Glutamatergic neuron (in vitro differentiated cells): ENCODE results near the gene SLC25A19. TPM values are rescaled to one million over a fixed set of nuclear protein-coding genes. Genes with fewer than 3 reads are reported as not detected.

ENCODE experiments used
- DNase-seq: peaks from one replicate; pipeline ENCODE4 v3.0.0; 2022
- H3K27ac Mint-ChIP-seq: one replicate; pipeline ENCODE4 v1.8.0; 2020; ENCODE audit warnings: mild to moderate bottlenecking, mixed read lengths, inconsistent platforms; ENCODE audit not compliant: unreplicated experiment
- H3K27me3 Mint-ChIP-seq: one replicate; pipeline ENCODE4 v1.8.0; 2020; ENCODE audit warnings: mild to moderate bottlenecking, moderate library complexity, mixed read lengths, inconsistent platforms; ENCODE audit not compliant: unreplicated experiment
- H3K36me3 Mint-ChIP-seq: one replicate; pipeline ENCODE4 v1.8.0; 2020; ENCODE audit warnings: mild to moderate bottlenecking, mixed read lengths, inconsistent platforms; ENCODE audit not compliant: unreplicated experiment
- H3K4me1 Mint-ChIP-seq: one replicate; pipeline ENCODE4 v1.8.0; 2020; ENCODE audit warnings: mild to moderate bottlenecking, low read depth, mixed read lengths, inconsistent platforms; ENCODE audit not compliant: unreplicated experiment
- H3K4me3 Mint-ChIP-seq: one replicate; pipeline ENCODE4 v1.8.0; 2020; ENCODE audit warnings: mild to moderate bottlenecking, mixed read lengths, inconsistent platforms; ENCODE audit not compliant: unreplicated experiment
- H3K9me3 Mint-ChIP-seq: one replicate; pipeline ENCODE4 v1.8.0; 2020; ENCODE audit warnings: mild to moderate bottlenecking, moderate library complexity, mixed read lengths, inconsistent platforms; ENCODE audit not compliant: unreplicated experiment
- CTCF ChIP-seq: fragments of 200-600 bp; sonication (generic); IDR thresholded peaks from one replicate; pipeline ENCODE4 v1.5.0; 2021; ENCODE audit not compliant: partially characterized antibody, unreplicated experiment
- total RNA-seq: library from RNA; stranded (reverse); fragmentation: NEBNext Ultra II Directional; extraction: Animal tissue kit (Norgen Biotek cat#: 25700); gene quantifications from one replicate; pipeline ENCODE4 v1.2.1, GENCODE V29; 2021; ENCODE audit not compliant: unreplicated experiment

Gene SLC25A19
- total RNA-seq, 1 donor from 2014 or later, result 9.3 TPM

GRCh38 chr17:75240394-75241142 is 48.7 kb downstream of the SLC25A19 start:
- TF ChIP-seq CTCF, result peak; percentile 42
- Mint-ChIP-seq H3K4me3 (no peak overlapping the region), H3K27ac (peak overlapping the region; percentile 43), H3K27me3 (peaks cover 5% of the 10 kb centered on the region), H3K36me3 (no peaks in the 10 kb centered on the region), H3K9me3 (peaks cover 6% of the 10 kb centered on the region), H3K4me1 (no peaks in the 10 kb centered on the region)
- peak; percentile 60 for DNase-seq

- TF ChIP-seq CTCF, result no peak
- Mint-ChIP-seq H3K4me1 (no peaks in the 10 kb centered on the region), H3K9me3 (peaks cover 6% of the 10 kb centered on the region), H3K4me3 (no peak overlapping the region), H3K36me3 (no peaks in the 10 kb centered on the region), H3K27ac (peak overlapping the region; percentile 43), H3K27me3 (peaks cover 5% of the 10 kb centered on the region)
- DNase-seq, result no peak
These were observed 49.3 kb downstream of the SLC25A19 start for GRCh38 chr17:75239778-75240393.

- H3K4me3 Mint-ChIP-seq, result no peak overlapping the region
- H3K27me3 Mint-ChIP-seq, result peaks cover 5% of the 10 kb centered on the region
- peaks cover 6% of the 10 kb centered on the region for H3K9me3 Mint-ChIP-seq
- peak overlapping the region; percentile 12 for H3K27ac Mint-ChIP-seq
- no peak for TF ChIP-seq CTCF
- no peak for DNase-seq
- H3K4me1 Mint-ChIP-seq, result no peaks in the 10 kb centered on the region
- H3K36me3 Mint-ChIP-seq, result no peaks in the 10 kb centered on the region
These were observed 50.0 kb downstream of the SLC25A19 start for GRCh38 chr17:75239214-75239613.

GRCh38 chr17:75238684-75239191 is 50.5 kb downstream of the SLC25A19 start:
- Mint-ChIP-seq H3K27ac (peak overlapping the region; percentile 12), H3K4me1 (no peaks in the 10 kb centered on the region), H3K4me3 (peak overlapping the region; percentile 5), H3K9me3 (peaks cover 6% of the 10 kb centered on the region), H3K27me3 (peaks cover 3% of the 10 kb centered on the region), H3K36me3 (no peaks in the 10 kb centered on the region)
- TF ChIP-seq CTCF, result peak; percentile 79
- DNase-seq, result peak; percentile 71
